DND-41 (cell line): ENCODE measurements around the gene TTLL13.
A peak's percentile ranks its signal among the peaks of the same experiment; 100 is the strongest.
"Not testable (repeated sequence)": the region's sequence is repeated elsewhere in the genome, so short reads cannot be mapped to it uniquely, and the experiment has no call there.

Experiments
- ATAC-seq: fragments of 200-7000 bp; cut with Tn5 transposase; 3 replicates; pipeline ENCODE4 v1.9.1; 2021; ENCODE audit warnings: low read depth; ENCODE audit not compliant: insufficient read depth
- DNase-seq: peaks from one replicate; pipeline ENCODE4 v3.0.0-alpha.2; 2020
- H2AFZ ChIP-seq: 2 replicates; pipeline ENCODE4 v1.6.0; 2012; ENCODE audit warnings: low read depth, low read length
- H3K27ac ChIP-seq: 2 replicates; pipeline ENCODE4 v1.5.1; 2012; ENCODE audit warnings: low read length, inconsistent platforms
- H3K27me3 ChIP-seq: fragments of 200-600 bp; sonication (generic); 2 replicates; pipeline ENCODE4 v1.6.0; 2012; ENCODE audit warnings: low read length, mild to moderate bottlenecking, inconsistent platforms; ENCODE audit not compliant: insufficient read depth, poor library complexity
- H3K36me3 ChIP-seq: 2 replicates; pipeline ENCODE4 v1.5.1; 2012; ENCODE audit warnings: low read length, inconsistent platforms; ENCODE audit not compliant: insufficient read depth
- H3K4me1 ChIP-seq: 2 replicates; pipeline ENCODE4 v1.5.1; 2012; ENCODE audit warnings: mild to moderate bottlenecking, low read length; ENCODE audit not compliant: insufficient read depth
- H3K4me2 ChIP-seq: 2 replicates; pipeline ENCODE4 v1.6.0; 2012; ENCODE audit warnings: mild to moderate bottlenecking, moderate library complexity, low read length, inconsistent platforms; ENCODE audit not compliant: insufficient read depth
- H3K4me3 ChIP-seq, 2 experiments: fragments of 200-600 bp in 1 of 2; shearing (Covaris generic) in 1 of 2; 2 replicates each; pipeline ENCODE4 v1.5.1; 2012 to 2016; ENCODE audit warnings: inconsistent platforms in 2 of 2, low read length in 2 of 2, mild to moderate bottlenecking in 2 of 2, low read depth in 1 of 2, moderate library complexity in 1 of 2
- H3K79me2 ChIP-seq: 2 replicates; pipeline ENCODE4 v1.6.0; 2012; ENCODE audit warnings: low read length, inconsistent platforms; ENCODE audit not compliant: insufficient read depth
- H3K9ac ChIP-seq: 2 replicates; pipeline ENCODE4 v1.6.0; 2012; ENCODE audit warnings: low read depth, mild to moderate bottlenecking, inconsistent platforms, low read length, moderate library complexity
- H3K9me3 ChIP-seq: 2 replicates; pipeline ENCODE4 v1.5.1; 2012; ENCODE audit warnings: low read length, moderate library complexity, mild to moderate bottlenecking, inconsistent platforms; ENCODE audit not compliant: insufficient read depth, severe bottlenecking
- H4K20me1 ChIP-seq: 2 replicates; pipeline ENCODE4 v1.6.0; 2012; ENCODE audit warnings: low read length; ENCODE audit not compliant: insufficient read depth
- CTCF ChIP-seq: IDR thresholded peaks from 2 replicates; pipeline ENCODE4 v1.5.1; 2012; ENCODE audit warnings: borderline replicate concordance, low read length, moderate library complexity, mild to moderate bottlenecking; ENCODE audit not compliant: poor library complexity, severe bottlenecking; ENCODE audit errors: extremely low read depth
- EZH2 ChIP-seq: IDR thresholded peaks from 3 replicates; pipeline ENCODE4 v1.6.1; 2012; ENCODE audit warnings: borderline replicate concordance, low read depth, mild to moderate bottlenecking, moderate library complexity, low read length, inconsistent platforms; ENCODE audit not compliant: severe bottlenecking

TTLL13 gene

DNA sequence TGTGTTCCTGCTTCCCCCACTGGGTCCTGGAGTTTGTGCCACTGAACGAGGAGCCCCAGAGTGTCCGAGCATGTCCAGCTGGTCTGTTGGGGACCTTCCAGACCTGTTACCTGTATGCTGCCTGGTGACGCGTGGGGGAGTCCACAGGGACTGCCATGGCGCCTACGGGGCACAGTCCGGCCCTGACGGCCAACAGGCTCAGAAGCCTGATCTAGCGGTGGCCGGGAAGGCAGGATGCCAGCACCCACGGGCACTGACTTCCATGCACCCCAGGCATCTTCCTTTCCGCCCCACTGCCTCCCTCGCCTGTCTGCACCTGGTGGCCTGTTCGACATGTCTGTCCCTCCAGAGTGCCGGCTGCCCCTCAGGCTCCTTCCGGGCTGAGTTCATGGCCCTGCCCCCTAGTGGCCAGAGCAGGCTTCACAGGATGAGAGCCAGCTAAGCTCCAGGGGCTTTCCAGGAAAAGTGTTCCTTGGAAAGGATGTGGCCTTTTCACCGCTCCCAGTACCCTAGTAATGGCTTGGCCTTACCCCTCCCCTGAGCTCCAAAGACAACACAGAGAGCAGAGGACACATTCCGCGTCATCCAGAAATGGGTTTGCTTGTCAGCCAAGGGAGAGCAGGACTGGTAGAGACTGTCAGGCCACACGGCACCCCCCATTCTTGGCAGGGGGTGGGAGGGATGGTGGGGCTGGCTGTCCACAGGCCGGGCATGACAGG is 51.8 kb downstream of the TTLL13 start:
- peak overlapping the region; percentile 3; the same call in 1 of the 2 replicates for H3K4me2 ChIP-seq
- no peak overlapping the region for H3K9ac ChIP-seq
- peak; percentile 62 for DNase-seq
- H3K4me3 ChIP-seq, result no peak overlapping the region
- no peaks in the 10 kb centered on the region for H3K27me3 ChIP-seq
- no peak overlapping the region for H3K27ac ChIP-seq
- H2AFZ ChIP-seq, result peak overlapping the region; percentile 63
- no peaks in the 10 kb centered on the region for H3K79me2 ChIP-seq
- H3K36me3 ChIP-seq, result no peaks in the 10 kb centered on the region
- peak; percentile 70 for ATAC-seq
- no peaks in the 10 kb centered on the region for H3K9me3 ChIP-seq
- no peaks in the 10 kb centered on the region for H4K20me1 ChIP-seq
- H3K4me1 ChIP-seq, result peaks cover 7% of the 10 kb centered on the region
- peak; percentile 83 for TF ChIP-seq CTCF
- TF ChIP-seq EZH2, result no peak

DNA sequence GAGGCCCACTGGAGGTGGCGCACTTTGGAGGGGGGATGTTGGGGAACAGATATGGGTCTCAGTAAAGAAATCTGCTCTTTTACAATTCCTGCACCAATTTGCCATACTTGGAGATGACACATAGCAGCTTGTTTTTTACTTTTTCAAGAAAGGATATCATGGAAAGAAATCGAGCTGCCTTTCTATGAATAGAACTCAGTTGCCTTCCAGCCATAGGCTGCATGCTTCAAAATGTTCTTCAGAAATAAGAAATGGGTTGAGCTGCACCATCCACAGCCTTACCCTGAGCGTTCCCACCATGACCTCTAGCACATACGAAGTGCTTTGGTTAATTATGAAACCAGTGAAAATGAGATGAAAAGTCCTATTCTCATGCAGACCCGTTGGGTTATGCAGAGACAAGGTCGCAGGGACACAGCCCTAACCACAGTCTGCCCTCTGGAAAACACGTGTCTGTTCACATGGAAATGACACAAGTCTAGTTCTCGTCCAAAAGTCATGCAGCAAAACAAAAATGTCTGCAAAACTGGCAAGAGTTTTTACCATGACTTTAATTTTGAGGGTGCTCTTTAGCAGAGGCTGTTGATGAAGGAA is 52.4 kb downstream of the TTLL13 start:
- no peak overlapping the region for H3K9ac ChIP-seq
- ATAC-seq (no peak), DNase-seq (no peak)
- peaks cover 7% of the 10 kb centered on the region for H3K4me1 ChIP-seq
- H3K27ac ChIP-seq, result no peak overlapping the region
- no peaks in the 10 kb centered on the region for H3K9me3 ChIP-seq
- no peaks in the 10 kb centered on the region for H3K27me3 ChIP-seq
- H3K36me3 ChIP-seq, result no peaks in the 10 kb centered on the region
- no peaks in the 10 kb centered on the region for H3K79me2 ChIP-seq
- H4K20me1 ChIP-seq, result no peaks in the 10 kb centered on the region
- H3K4me2 ChIP-seq, result no peak overlapping the region
- H2AFZ ChIP-seq, result no peak overlapping the region; the same call in 1 of the 2 replicates
- no peak overlapping the region for H3K4me3 ChIP-seq
- no peak for TF ChIP-seq CTCF
- TF ChIP-seq EZH2, result no peak

DNA sequence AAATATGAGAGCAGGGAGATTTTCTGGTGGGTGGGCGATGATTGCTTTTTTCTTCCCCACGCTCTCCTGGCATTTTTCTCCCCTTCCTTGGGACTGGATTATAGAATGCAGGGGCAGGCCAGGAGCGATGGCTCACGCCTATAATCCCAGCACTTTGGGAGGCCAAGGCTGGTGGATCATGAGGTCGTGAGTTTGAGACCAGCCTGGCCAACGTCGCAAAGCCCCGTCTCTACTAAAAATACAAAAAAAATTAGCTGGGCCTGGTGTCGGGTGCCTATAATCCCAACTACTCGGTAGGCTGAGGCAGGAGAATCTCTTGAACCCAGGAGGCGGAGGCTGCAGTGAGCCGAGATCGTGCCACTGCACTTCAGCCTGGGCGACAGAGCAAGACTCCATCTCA is 56.0 kb downstream of the TTLL13 start:
- H3K9ac ChIP-seq, DNase-seq, H4K20me1 ChIP-seq, ATAC-seq, H3K9me3 ChIP-seq, H3K4me2 ChIP-seq, H3K4me1 ChIP-seq, H3K27me3 ChIP-seq, H3K27ac ChIP-seq, H3K36me3 ChIP-seq, H2AFZ ChIP-seq, H3K4me3 ChIP-seq, H3K79me2 ChIP-seq: not testable (repeated sequence)

GRCh38 chr15:90305932-90306331 is 56.6 kb downstream of the TTLL13 start:
- H3K27me3 ChIP-seq, result no peaks in the 10 kb centered on the region
- no peak overlapping the region for H3K4me2 ChIP-seq
- H3K36me3 ChIP-seq, result no peaks in the 10 kb centered on the region
- no peak overlapping the region for H2AFZ ChIP-seq
- H3K79me2 ChIP-seq, result no peaks in the 10 kb centered on the region
- peaks cover 7% of the 10 kb centered on the region for H3K4me1 ChIP-seq
- H4K20me1 ChIP-seq, result no peaks in the 10 kb centered on the region
- no peak for TF ChIP-seq CTCF
- TF ChIP-seq EZH2, result no peak
- H3K9me3 ChIP-seq, result no peaks in the 10 kb centered on the region
- H3K9ac ChIP-seq, result no peak overlapping the region
- no peak overlapping the region for H3K4me3 ChIP-seq
- ATAC-seq, result no peak
- DNase-seq, result no peak
- no peak overlapping the region for H3K27ac ChIP-seq
